Caco-2 (cell line): ENCODE measurements around the gene PLK5. TPM values are rescaled to one million over a fixed set of nuclear protein-coding genes. Genes with fewer than 3 reads are reported as not detected.

Source experiments
- BruUV-seq: library from RNA; stranded (reverse); fragments of 400-500 nt; replicated peaks from 2 replicates; lab custom pipeline; 2021; lab: Mats Ljungman, UMichigan
- CTCF ChIA-PET: fragments of 300-600 bp; sonication (Branson Sonifier 250); formaldehyde crosslinking; loops from one replicate; lab custom pipeline; 2022; ENCODE audit warnings: antibody characterized with exemption; lab: Charles Lee
- POLR2A ChIA-PET: fragments of 300-600 bp; sonication (Branson Sonifier 250); formaldehyde crosslinking; loops from one replicate; lab custom pipeline; 2022; ENCODE audit warnings: antibody characterized with exemption; lab: Charles Lee
- DNase-seq, 2 experiments: peaks; one replicate each; pipeline versions ENCODE4 v3.0.0 to v3.0.0-alpha.2; 2020 to 2022
- H3K27me3 ChIP-seq: replicated peaks from 2 replicates; pipeline ENCODE4 v1.6.0; 2011; ENCODE audit warnings: low read length; ENCODE audit not compliant: control insufficient read depth, insufficient read depth
- H3K36me3 ChIP-seq: 2 replicates; pipeline ENCODE4 v1.5.1; 2011; ENCODE audit warnings: low read length; ENCODE audit not compliant: control insufficient read depth, insufficient read depth
- H3K4me1 ChIP-seq: fragments of 250-450 bp; sonication (Bioruptor Pico); 2 replicates; pipeline ENCODE4 v1.5.1; 2020; ENCODE audit warnings: mild to moderate bottlenecking
- H3K4me3 ChIP-seq: 2 replicates; pipeline ENCODE4 v1.5.1; 2011; ENCODE audit warnings: low read depth, mild to moderate bottlenecking, control low read depth, low read length
- H3K9me3 ChIP-seq: fragments of 250-450 bp; sonication (Bioruptor Pico); 2 replicates; pipeline ENCODE4 v1.5.1; 2020; ENCODE audit warnings: mild to moderate bottlenecking, moderate library complexity
- H3K27ac Mint-ChIP-seq: one replicate; pipeline ENCODE4 v1.8.0; 2022; ENCODE audit warnings: mixed read lengths; ENCODE audit not compliant: unreplicated experiment
- H3K27me3 Mint-ChIP-seq: one replicate; pipeline ENCODE4 v1.8.0; 2022; ENCODE audit warnings: mixed read lengths; ENCODE audit not compliant: insufficient read depth, unreplicated experiment
- H3K36me3 Mint-ChIP-seq: one replicate; pipeline ENCODE4 v1.8.0; 2022; ENCODE audit warnings: mild to moderate bottlenecking, mixed read lengths; ENCODE audit not compliant: insufficient read depth, unreplicated experiment
- H3K4me1 Mint-ChIP-seq: one replicate; pipeline ENCODE4 v1.8.0; 2022; ENCODE audit warnings: low read depth, mixed read lengths; ENCODE audit not compliant: unreplicated experiment
- H3K4me3 Mint-ChIP-seq: one replicate; pipeline ENCODE4 v1.8.0; 2022; ENCODE audit warnings: mild to moderate bottlenecking, moderate library complexity, mixed read lengths; ENCODE audit not compliant: unreplicated experiment
- H3K9me3 Mint-ChIP-seq: one replicate; pipeline ENCODE4 v1.8.0; 2022; ENCODE audit warnings: mixed read lengths; ENCODE audit not compliant: unreplicated experiment
- CTCF ChIP-seq, 2 experiments: fragments of 200-600 bp in 1 of 2; IDR thresholded peaks; 1 replicate in 1 of 2; 2 replicates in 1 of 2; pipeline versions ENCODE4 v1.5.1 to v1.8.0; 2011 to 2022; ENCODE audit warnings: antibody characterized with exemption in 1 of 2, control low read depth in 1 of 2, inconsistent platforms in 1 of 2, low read depth in 1 of 2, low read length in 1 of 2, mild to moderate bottlenecking in 1 of 2, moderate library complexity in 1 of 2; ENCODE audit not compliant: insufficient read depth in 1 of 2, severe bottlenecking in 1 of 2, unreplicated experiment in 1 of 2
- intact Hi-C: fragments of 100-400 bp; cut with micrococcal nuclease; formaldehyde crosslinking; loops from one replicate; pipeline ENCODE4 v1.10.0; 2022; ENCODE audit not compliant: unreplicated experiment
- total RNA-seq: library from RNA; stranded (reverse); gene quantifications from 2 replicates; pipeline ENCODE4 v1.2.3, GENCODE V29; 2022

The PLK5 gene
- total RNA-seq, 1 experiment from 2014 or later, result not detected

DNA sequence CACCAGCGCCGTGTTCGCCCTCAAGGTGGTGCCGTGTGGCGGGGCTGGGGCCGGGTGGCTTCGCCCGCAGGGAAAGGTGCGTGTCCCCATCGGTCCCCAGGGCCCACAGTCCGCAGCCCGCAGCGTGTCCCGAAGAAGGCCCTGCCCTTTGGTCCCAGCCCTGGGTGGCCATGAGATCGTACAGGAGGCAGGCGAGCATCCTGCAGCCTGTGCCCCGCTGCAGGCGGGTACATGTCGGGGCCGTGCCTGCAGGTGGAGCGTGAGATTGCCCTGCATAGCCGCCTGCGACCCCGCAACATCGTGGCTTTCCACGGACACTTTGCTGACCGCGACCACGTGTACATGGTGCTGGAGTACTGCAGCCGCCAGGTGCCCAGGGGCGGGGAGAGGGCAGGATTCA, 1.5 kb downstream of the PLK5 start:
- H3K4me3 Mint-ChIP-seq, result no peak overlapping the region

GRCh38 chr19:1526066-1526778, 2.3 kb downstream of the PLK5 start:
- ChIA-PET CTCF (no interaction called here), POLR2A (no interaction called here)
- Mint-ChIP-seq H3K9me3 (no peaks in the 10 kb centered on the region), H3K4me1 (no peaks in the 10 kb centered on the region), H3K36me3 (peaks cover 10% of the 10 kb centered on the region), H3K27me3 (peaks cover 14% of the 10 kb centered on the region), H3K4me3 (no peak overlapping the region), H3K27ac (no peak overlapping the region)
- DNase-seq, result no peak
- BruUV-seq, result no TSS peak
- intact Hi-C loops, result no loop called here
- no peak overlapping the region for H3K4me3 ChIP-seq
- no peaks in the 10 kb centered on the region for H3K36me3 ChIP-seq
- no peaks in the 10 kb centered on the region for H3K9me3 ChIP-seq
- H3K4me1 ChIP-seq, result no peaks in the 10 kb centered on the region
- peaks cover 3% of the 10 kb centered on the region for H3K27me3 ChIP-seq
- TF ChIP-seq CTCF (IDR thresholded peaks at IDR 0.05; ENCODE audit: insufficient read depth in 1 of 2, low read depth in 1 of 2, low read length in 1 of 2, severe bottlenecking in 1 of 2, unreplicated experiment in 1 of 2), result no peak

More for the DNA sequence above, 1.5 kb downstream of the PLK5 start:
- H3K9me3 ChIP-seq, result no peaks in the 10 kb centered on the region
- no peak overlapping the region for H3K4me3 ChIP-seq
- Mint-ChIP-seq H3K27ac (no peak overlapping the region), H3K36me3 (peaks cover 6% of the 10 kb centered on the region), H3K9me3 (no peaks in the 10 kb centered on the region), H3K4me1 (no peaks in the 10 kb centered on the region), H3K27me3 (peaks cover 14% of the 10 kb centered on the region)
- DNase-seq, result no peak
- ChIA-PET POLR2A (no interaction called here), CTCF (no interaction called here)
- intact Hi-C loops, result no loop called here
- peaks cover 3% of the 10 kb centered on the region for H3K27me3 ChIP-seq
- no peaks in the 10 kb centered on the region for H3K4me1 ChIP-seq
- no peaks in the 10 kb centered on the region for H3K36me3 ChIP-seq
- TF ChIP-seq CTCF (IDR thresholded peaks at IDR 0.05; ENCODE audit: insufficient read depth in 1 of 2, low read depth in 1 of 2, low read length in 1 of 2, severe bottlenecking in 1 of 2, unreplicated experiment in 1 of 2), result no peak
- BruUV-seq, result no TSS peak

DNA sequence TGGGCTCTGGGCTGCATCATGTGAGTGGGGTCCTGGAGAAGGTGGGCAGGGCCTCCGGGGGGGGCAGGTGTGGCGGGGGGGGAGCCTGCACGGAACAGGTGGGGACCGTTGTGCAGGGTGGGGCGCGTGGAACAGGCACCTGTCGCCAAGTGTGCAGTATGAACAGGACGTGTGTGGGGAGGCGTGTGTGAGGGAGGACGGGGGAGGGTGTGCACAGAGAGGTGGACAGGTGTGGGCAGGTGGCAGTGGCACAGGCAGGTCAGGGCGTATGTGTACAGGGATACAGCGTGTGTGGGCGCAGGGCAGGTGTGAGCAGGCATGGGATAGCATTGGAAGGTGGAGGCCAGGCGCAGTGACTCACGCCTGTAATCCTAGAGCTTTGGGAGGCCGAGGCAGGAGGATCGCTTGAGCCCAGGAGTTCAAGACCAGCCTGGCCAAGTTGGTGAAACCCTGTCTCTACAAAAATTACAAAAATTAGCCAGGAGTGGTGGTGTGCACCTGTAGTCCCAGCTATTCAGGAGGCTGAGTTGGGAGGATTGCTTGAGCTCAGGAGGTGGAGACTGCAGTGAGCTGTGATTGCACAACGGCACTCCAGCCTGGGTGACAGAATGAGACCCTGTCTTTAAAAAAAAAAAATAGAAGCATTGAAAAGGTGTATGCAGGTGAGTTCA, 3.2 kb downstream of the PLK5 start:
- intact Hi-C loops, result no loop called here
- H3K4me1 Mint-ChIP-seq, result no peaks in the 10 kb centered on the region
- Histone ChIP-seq H3K4me3 (no peak overlapping the region), H3K4me1 (no peaks in the 10 kb centered on the region), H3K27me3 (peaks cover 3% of the 10 kb centered on the region), H3K9me3 (no peaks in the 10 kb centered on the region), H3K36me3 (no peaks in the 10 kb centered on the region)
- TF ChIP-seq CTCF (IDR thresholded peaks at IDR 0.05; ENCODE audit: insufficient read depth in 1 of 2, low read depth in 1 of 2, low read length in 1 of 2, severe bottlenecking in 1 of 2, unreplicated experiment in 1 of 2), result no peak
- no peaks in the 10 kb centered on the region for H3K9me3 Mint-ChIP-seq
- no TSS peak for BruUV-seq
- ChIA-PET CTCF (interaction anchor here (0.7 kb wide), 1 partner anchor 19 kb away, joined by 3 read pairs; no protein-coding TSS in a partner anchor), POLR2A (no interaction called here)
- peaks cover 10% of the 10 kb centered on the region for H3K36me3 Mint-ChIP-seq
- peaks cover 14% of the 10 kb centered on the region for H3K27me3 Mint-ChIP-seq
- DNase-seq, result no peak
- H3K4me3 Mint-ChIP-seq, result no peak overlapping the region
- no peak overlapping the region for H3K27ac Mint-ChIP-seq
